Activated T-helper 9 cell treated with anti-CD3 and anti-CD28 coated beads, Interleukin-2, amount 50 U/mL, for 16 hours (primary cell): Measurements from ENCODE around the gene LEKR1.

Source experiments
- DNase-seq: peaks from one replicate; pipeline ENCODE4 v3.0.0-alpha.2; 2020; ENCODE audit warnings: low read depth

LEKR1 gene

DNA sequence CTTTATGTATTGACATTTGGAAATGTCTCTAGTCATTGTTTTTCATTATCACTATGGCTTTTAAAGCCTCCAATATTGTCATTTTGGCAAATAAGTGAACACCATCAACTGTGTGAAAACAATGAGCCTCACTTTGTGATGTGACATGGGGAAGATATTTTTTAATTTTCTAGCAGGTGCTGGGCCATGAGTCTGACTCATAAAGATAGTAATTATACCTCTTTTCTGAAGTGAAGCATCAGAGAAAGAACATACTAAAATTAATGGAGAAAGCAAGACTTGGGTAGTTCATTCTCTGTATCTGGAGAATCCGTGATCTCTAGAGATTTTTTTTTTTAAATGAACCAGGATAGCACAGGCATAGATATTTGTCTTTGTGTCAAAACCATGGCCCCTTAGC is 233.0 kb downstream of the LEKR1 start:
- DNase-seq: no peak

DNA sequence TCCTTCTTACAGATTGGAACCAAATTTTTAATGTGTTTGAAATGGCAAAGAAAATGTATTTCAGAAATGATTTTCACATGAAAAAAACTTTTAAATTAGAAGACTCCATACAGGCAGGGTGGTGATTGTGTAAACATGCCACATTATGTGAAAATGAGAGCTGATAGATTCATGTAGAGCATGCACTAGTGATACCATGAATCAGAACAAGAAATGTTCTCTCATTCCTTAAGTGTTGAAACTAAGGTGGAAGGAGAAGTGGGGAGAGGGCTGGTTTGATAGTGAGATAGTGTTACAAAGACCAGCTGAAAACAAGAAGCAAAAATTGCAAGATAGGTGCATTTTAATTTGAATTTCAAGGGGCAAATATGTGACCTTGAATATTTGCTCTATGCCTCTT is 233.5 kb downstream of the LEKR1 start:
- no peak for DNase-seq

DNA sequence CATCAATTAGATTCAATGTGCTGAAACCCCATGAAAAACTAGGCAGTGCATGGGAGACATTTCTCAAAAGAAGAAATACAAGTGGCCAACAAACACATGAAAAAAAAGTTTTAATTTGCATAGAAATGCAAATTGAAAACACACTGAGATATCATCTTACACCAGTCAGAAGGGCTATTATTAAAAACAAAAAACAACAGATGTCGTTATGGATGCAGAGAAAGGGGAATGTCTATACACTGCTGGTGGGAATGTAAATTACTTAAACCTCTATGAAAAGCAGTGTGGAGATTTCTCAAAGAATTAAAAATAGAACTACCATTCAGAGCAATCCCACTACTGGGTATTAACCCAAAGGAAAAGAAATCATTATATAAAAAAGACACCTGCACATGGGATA is 235.1 kb downstream of the LEKR1 start:
- DNase-seq: no peak

DNA sequence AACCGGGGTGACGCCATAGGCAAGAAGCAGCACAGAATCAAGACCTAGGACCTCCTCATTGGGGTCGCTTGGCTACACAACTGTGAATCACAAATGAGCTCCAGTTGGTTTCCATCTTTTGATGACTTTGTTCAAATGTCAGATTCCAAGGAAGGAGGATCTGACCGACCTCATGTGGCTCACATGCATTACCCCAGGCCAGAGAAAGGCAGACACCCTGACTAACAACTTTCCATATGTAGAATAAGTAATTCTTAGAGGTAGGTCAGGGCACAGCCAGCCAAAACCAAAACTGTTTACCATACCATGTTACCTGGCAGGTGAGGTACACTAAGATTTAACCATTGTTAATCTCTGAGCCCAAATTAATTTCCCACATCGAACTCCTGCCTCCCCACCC is 237.3 kb downstream of the LEKR1 start:
- no peak for DNase-seq

DNA sequence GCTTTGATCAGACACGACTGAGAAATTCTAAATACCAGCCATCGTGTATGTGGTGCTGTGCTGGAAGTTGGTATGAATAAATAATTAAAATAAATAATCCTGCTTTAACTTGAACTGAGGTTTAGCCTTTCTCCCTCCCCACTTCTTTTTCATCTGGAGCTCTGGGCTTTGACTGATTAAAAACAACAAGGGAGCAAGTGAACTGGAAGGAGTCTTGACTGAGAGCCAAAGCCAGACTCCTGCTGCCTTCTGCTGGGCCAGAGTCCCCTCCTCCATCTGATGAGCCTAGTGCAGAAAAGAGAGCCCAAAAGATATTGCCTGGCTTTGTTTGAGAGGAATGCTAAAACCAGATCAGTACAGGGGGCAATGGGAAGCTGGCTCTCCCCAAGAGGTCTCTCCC is 237.8 kb downstream of the LEKR1 start:
- DNase-seq: no peak

DNA sequence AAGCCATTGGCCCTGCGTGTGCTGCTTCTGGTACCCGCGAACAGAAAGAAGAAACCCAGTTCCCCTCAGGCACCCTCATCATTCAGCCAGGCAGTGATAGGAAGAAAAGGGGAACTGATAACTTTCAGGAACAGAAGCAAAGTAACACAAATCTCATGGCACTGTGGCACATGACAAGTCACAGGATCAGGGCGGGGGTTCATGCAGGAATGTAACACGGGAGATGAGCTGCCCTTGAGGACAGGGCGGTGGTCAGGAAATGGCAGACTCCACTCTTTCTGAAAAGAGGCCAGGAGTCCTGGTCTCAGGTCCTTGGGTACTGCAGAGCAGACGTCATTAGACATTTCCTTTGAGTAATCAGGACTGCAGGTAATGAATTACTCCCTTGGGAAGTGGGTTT is 238.2 kb downstream of the LEKR1 start:
- no peak for DNase-seq

DNA sequence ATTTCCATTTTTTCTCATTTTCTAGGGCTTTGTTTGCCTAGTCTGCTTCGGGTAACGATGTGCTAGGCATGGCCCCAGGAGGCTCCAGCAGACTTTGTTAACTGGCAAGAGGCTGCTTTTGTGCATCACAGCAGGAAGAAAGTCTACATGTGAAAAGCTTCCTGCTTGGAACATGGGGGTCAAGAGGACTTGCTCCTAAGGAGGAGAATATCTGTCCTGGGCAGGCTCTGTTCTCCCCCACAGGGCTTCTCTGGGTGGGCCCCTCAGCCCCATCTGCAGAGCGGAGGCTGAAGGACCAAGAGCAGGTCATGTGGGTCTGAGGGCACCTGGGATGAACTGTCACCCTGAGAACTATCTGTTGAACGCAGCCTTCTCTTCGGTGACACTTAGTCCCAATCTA is 239.0 kb downstream of the LEKR1 start:
- DNase-seq: no peak

DNA sequence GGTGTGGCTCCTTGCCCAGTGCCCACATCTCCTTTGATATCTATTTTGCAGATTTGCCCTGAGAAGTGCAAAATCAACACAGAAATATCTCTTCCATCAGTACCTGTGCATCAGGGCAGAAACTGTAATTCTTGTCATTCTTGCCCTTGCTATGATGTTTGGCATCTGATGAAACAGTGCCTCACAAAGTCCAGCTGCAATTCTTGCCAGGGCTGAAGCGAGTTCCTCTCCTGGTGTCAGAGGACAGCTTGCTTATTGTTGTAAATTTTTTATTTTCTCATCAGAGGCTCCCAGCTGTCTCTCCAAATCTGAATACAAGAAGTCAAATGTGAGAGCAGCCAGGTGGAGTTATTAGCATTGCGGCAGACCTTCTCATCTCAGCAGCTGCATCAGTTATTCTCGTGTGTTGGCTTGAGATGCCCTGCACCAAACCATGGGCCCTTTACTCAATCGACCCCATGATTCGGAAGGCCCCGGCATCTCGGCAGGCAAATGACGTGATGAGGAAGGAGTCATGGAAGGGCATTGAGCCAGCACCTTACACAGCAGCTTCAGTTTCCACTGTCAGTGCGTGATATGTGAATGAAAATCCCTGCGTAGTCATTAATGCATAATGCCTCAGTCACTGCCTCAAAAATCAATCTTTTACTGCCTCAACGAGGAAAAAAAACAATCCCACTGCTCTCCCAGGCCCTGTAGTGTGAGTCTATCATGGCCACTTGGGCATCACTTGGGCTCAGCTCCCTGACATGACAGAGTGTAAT is 240.4 kb downstream of the LEKR1 start:
- no peak for DNase-seq

DNA sequence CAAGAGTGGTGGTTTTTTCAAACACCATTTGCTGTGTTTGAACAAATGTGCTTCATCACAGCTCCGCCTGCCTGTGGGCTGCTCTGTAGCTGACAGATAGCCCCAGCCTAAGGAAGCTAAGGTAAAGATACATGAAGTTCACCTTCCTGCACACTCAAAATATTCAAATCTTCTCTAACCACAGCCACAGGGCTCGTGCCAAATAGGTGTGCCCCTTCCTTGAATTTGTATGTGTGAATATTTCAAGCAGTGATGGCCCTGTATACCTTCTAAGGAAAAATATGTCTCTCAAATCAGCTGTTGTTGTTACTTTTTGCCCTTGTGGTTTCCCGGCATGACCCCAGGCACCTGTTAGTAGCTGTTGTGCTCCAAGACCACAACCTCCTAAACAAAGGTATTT is 241.0 kb downstream of the LEKR1 start:
- no peak for DNase-seq

DNA sequence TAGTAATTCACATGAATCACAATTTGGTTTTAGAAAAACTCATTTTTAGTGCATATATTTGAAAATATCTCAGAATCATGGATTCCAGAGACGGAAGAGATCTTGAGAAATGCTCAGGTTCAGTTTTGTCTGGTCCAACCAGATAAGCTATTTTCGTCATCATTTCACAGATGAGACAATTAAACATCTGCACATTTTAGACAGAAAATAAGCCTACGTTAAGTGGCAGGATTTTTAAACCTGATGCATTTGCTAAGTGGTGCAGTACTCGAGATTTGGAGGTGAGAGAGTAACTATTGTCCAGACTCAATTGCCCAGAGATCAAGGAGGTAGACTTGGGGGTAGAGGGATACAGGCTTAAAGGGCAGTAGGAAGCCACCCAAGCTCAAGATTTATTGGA is 243.3 kb downstream of the LEKR1 start:
- no peak for DNase-seq

DNA sequence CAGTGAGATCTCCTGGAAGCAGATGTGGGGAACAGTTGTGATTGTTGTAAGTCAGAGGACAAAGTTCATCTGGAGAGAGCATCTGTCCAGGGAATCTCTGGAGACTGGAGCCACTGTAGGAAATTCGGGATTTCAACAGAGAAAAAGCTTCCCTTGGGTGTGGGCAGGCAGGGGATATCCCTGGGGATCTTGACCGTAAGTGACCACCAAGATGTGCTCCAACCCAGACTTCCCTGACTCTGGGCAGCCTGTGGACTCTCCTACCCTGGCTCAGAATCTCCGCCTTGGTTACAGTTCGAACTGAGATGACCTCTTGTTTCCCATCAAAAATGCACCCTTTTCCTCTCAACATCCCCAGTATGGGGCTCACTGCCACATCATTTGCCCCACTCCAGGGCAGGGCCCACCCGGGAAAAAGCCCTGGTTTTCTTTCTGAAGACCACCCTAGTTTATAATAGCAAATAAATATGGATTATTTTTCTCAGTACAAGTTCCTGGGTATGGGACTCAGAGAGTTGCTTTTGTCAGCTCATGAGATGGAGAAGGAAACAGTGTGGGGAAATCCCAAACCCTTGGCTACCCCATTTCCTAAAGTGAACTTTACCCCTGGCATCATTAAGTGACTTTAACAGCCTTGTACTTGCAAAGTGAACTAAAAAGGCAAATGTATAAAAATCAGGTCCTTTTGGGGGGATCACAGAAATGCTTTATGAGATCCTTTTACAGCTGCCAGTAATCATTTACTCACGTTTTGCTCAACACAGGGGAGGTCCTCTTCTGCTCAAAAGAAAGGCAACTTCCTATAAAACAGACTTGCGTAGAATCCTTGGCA is 243.9 kb downstream of the LEKR1 start:
- DNase-seq: no peak

DNA sequence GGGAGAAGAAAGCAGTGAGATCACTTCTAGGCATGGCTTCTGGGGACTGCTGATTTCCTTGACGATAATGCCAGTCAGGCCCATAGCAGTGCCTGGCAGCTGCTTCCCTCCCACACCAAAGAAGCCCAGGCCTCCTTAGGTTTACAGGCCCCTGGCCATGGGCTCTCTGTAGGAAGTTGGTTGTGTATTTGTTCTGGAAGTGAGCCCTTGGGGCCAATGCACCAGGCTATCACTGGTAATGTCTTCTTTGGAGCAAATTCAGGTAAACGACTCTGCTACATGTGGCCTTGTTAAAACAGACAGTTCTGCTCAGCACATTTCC is 244.5 kb downstream of the LEKR1 start:
- no peak for DNase-seq

DNA sequence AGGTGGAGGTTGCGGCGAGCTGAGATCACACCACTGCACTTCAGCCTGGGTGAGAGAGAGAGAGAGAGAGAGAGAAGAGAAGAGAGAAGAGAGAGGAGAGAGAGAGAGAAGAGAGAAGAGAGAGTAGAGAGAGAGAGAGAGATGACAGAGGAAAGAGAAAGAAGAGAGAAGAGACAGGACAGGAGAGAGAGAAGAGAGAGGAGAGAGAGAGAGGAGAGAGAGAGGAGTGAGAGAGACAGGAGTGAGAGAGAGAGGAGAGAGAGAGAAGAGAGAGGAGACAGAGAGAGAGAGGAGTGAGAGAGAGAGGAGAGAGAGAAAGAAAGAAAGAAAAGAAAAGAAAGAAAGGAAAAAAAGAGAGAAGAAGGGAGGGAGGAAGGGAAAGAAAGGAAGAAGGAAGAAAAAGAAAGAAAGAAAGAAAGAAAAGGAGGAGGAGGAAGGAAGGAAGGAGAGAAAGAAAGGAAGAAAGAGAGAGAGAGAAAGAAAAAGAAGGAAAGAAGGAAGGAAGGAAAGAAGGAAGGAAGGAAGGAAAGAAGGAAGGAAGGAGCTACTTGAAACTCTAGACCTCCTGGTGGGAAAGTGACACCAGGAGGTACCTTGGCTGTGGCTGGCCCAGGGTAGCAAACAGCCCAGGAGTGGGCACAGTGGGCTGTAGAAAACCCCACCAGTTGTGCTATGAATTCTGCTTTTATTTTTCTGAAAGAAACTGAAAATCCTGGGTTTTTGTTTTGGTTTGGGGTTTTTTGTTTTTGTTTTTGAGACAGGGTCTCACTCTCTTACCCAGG is 245.8 kb downstream of the LEKR1 start:
- no peak for DNase-seq

DNA sequence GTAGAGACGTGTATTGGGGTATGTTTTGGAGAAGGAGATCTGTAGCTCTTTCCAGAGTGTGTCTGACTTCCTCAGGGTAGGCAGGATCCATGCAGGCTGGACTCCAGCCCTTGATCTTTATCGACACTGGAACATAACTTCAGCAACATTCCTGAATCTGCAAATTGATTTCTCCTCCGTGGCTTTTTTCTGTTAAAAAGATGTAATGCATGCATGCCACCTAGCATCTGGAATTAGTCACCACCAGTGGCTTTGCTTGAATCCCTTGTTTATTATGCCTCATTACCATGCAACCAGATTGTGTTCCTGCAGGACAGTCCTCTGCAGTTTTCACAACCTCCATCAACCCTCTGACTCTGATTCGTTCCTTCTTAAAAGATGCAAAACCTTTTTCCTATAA is 247.7 kb downstream of the LEKR1 start:
- no peak for DNase-seq

DNA sequence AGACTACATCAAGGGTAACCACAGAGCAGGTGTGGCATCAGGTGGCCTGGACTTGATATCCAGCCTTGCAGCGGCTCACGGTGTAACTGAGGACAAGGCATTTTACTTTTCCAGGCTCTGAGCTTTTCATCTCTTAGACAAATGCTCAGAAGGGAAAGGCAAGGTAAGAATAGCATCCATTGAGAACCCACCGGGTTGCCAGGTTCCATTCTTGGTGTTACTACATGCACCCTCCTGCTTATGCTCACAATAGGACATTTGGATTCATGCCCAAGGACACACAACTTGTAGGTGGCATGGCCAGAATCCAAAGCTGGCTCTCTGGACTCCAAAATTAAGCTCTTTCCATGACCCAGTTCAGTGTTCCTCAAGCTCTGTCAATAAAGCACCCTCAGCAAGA is 248.3 kb downstream of the LEKR1 start:
- no peak for DNase-seq

DNA sequence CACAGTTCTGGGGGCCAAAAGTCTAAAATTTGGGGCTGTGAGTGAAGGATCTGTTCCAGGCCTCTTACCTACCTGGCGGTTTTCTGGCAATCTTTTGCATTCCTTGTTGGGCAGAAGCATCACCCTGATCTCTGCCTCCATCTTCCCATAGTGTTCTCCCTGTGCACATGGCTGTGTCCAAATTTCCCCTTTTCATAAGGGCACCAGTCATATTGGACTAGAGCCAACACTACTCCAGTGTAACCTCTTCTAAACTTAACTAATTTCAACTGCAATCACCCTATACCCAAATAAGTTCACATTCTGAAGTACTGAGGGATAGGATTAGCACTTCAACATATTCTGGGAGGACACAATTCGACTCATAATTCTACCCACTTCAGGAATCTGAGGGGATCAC is 248.8 kb downstream of the LEKR1 start:
- no peak for DNase-seq

DNA sequence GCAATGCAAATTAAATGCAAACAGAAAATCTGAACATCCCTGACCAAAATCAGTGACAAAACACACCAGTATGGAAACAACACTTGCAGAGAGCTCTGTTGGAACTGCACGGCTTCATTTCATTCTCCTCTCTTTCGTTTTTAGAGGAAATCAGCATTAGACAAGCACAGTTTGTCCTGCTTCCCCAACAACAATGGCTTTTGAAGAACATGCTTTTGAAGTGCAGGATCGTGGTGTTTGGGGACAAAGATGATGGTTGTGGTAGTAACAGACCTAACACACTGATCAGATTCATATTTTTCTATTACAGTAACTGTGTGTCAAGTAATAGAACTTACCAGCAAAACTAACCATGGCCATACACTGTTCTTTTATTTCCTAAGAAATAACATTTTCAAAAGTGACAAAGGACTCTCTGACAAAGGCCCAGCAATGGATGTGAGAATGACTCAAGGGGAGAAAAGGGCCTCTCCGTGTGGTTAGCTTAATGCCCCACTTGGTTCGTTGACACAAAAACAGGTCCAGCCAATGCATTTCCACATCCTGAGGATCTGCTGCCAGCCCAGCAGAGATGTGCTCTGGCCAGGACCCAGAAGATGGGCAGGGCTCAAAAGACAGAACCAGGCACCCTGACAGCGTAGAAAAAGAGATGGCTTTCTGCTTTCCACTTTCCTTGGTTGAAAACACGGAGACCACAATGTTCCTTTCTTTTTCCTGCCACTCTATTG is 249.7 kb downstream of the LEKR1 start:
- no peak for DNase-seq

DNA sequence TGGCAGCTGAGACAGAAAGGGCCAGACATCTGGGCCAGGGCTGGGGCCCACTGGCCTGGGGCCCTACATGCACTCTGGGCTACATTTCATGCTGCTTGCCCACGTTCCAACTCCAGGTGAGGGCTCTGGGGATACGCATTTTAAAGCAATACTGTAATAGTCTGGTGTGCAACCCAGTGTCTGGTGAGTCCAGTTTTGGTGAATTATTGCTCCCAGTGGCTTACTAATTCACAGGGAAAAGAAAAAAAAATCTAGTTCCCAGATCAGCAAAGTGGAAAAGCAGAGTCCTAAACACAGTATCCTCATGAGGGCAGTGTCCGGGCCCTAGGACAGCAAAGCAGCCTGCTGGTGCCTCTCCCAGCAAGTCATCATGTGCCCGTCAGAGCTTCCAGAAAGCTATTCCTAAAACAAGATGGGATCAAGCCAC is 251.4 kb downstream of the LEKR1 start:
- no peak for DNase-seq

DNA sequence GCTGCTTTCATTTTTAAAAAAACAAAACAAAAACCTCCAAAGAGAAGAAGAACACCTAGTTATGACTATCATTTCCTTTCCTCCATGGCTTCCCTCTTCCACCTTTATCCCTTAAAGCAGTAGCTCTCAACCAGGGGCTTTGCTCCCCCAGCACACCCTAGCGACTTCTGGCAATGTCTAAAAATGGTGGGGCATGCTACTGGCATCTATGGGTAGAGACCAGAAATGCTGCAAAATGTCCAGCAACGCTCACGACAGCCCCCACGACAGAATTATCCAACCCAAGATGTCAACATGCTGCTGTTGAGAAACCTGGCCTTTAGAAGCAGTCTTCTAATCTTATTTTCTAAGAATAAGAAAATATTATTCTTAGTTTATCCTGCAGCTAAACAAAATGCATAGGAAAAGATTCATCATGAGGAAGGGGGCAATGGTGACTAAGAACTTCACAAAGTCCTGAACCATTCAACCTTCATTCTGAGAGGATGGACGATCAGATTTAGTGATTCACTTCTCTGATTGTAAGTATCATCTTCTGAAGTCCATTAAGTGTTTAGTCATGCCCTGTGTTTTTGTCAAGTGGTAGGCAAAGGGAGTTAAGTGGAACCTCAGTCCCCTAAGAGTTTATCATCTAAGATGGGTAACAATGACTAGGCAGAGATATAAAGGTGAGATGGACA is 252.1 kb downstream of the LEKR1 start:
- no peak for DNase-seq

DNA sequence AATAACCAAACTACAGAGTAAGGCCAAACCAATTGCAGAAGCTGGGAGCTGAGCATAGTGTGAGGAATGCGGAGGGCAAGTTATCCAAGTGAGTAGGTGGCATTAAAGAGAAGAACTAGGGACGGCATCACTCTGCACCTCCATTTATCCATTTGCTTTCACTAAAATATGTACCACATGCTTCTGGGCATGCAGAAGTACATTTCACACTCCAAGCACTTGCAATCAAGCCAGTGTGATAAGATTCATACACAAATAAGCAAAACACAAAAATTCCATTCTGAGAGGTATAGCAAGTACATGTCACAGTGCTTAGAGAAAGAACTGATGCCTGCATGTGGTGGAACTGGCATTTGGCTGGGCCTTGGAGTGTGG is 252.6 kb downstream of the LEKR1 start:
- no peak for DNase-seq

DNA sequence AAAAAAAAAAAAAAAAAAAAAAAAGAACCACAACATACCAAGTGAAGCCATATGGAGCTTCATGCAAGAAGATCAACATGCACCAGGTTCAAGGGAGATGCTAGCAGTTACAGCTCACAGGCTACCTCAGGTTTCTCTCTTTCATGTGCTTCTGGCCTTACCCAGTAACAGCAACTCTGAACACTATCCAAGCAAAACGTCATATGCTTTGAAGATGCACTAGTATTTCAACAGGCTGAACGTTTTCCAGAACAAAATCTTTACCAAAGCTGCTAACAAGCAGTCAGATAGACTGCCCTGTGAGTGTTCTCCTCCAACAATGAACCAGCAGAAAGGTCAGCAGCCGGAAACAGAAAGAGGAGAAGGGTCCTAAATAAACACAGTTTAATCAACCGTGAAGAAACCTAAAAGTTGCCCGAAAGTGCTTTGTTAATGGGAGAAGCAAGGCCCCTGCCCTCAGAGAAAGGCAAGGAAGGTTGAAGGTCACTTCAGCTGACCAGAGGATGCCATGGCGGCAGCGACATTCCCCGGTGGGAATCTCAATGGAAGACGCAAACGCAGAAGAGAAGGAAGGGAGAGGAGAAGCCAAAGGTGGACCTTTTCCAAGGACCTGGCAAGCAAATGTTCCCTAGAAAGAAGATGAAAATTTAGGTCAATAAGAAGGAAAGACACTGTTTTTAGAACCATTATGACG is 253.7 kb downstream of the LEKR1 start:
- no peak for DNase-seq
